Uterus (tissue), 2 donors: ENCODE results near the gene FAT1.

Experiments
- CTCF ChIP-seq, 4 experiments: fragments of 200-600 bp in 2 of 4; fragments of 450-650 bp in 2 of 4; sonication (generic) in 2 of 4; IDR thresholded peaks; one replicate each; pipeline ENCODE4 v1.5.1; 2016 to 2019; ENCODE audit warnings: antibody characterized with exemption in 4 of 4, mild to moderate bottlenecking in 2 of 4, moderate library complexity in 1 of 4
- POLR2A ChIP-seq, 2 donors: fragments of 450-650 bp; IDR thresholded peaks; one replicate each; pipeline ENCODE4 v1.6.1; 2016; ENCODE audit warnings: antibody characterized with exemption in 2 of 2, mild to moderate bottlenecking in 1 of 2, moderate library complexity in 1 of 2

GRCh38 chr4:186729856-186730255 is 6.2 kb upstream of the FAT1 start:
- TF ChIP-seq CTCF (IDR thresholded peaks at IDR 0.05) (no peak), POLR2A (IDR thresholded peaks at IDR 0.05) (no peak)
